GM23338 (cell line): ENCODE results near the gene KCTD10.

Experiments
- CTCF ChIP-seq, 2 experiments: fragments of 200-600 bp in 1 of 2; sonication (generic) in 1 of 2; conservative IDR thresholded peaks; 2 replicates each; pipeline versions ENCODE4 v1.5.1 to v1.6.1; 2016 to 2017; ENCODE audit warnings: antibody characterized with exemption in 2 of 2, low read depth in 2 of 2, mild to moderate bottlenecking in 2 of 2, moderate library complexity in 1 of 2
- EZH2phosphoT487 ChIP-seq: fragments of 200-600 bp; sonication (generic); IDR thresholded peaks from one replicate; pipeline ENCODE4 v1.8.1; 2018; ENCODE audit warnings: antibody characterized with exemption; ENCODE audit not compliant: unreplicated experiment
- POLR2AphosphoS5 ChIP-seq: IDR thresholded peaks from 2 replicates; pipeline ENCODE4 v1.6.1; 2016; ENCODE audit warnings: antibody characterized with exemption, low read depth
- REST ChIP-seq: IDR thresholded peaks from one replicate; pipeline ENCODE4 v1.6.1; 2018; ENCODE audit warnings: antibody characterized with exemption; ENCODE audit not compliant: unreplicated experiment
- ZNF114 ChIP-seq: fragments of 250-450 bp; sonication (Bioruptor Pico); IDR thresholded peaks from 2 replicates; pipeline ENCODE4 v1.5.0; 2020; ENCODE audit warnings: mild to moderate bottlenecking, moderate library complexity
- ZNF331 ChIP-seq: fragments of 250-450 bp; sonication (Bioruptor Pico); IDR thresholded peaks from 2 replicates; pipeline ENCODE4 v1.5.0; 2020; ENCODE audit warnings: low read depth, mild to moderate bottlenecking, moderate library complexity

DNA sequence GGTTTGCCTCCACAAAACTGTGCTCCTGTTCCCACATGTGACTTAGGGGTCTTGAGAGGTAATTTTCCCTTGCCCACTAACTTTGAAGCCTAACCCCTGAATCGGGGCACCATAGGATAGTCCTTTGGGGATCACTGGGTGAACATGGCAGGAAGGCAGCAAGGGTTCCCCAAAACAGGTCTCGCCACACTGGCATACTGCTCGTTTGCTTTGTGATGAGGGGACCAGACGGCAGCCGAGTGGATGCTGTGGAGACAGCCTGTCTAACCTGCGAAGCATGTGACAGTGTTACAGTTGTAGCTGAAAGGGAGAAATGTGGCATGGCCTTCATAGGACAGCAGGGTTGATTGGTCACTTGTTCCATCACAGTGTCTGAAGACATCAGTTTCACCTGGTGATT lies 42.7 kb upstream of the KCTD10 start:
- no peak for TF ChIP-seq CTCF (conservative IDR thresholded peaks at IDR 0.05; ENCODE audit: low read depth in 2 of 2)
- TF ChIP-seq EZH2phosphoT487, result no peak
- no peak for TF ChIP-seq ZNF114 (CRISPR knock-in tag)
- TF ChIP-seq REST, result no peak
- TF ChIP-seq POLR2AphosphoS5, result no peak
- no peak for TF ChIP-seq ZNF331 (CRISPR knock-in tag)
